ENCODE results near the gene PLB1. TPM values are rescaled to one million over a fixed set of nuclear protein-coding genes. Genes with fewer than 3 reads are reported as not detected.

PLB1 gene
- total RNA-seq, 1 experiment from 2014 or later = 0.91 TPM

GRCh38 chr2:28668106-28668814 is 172.4 kb downstream of the PLB1 start:
- peaks cover 10% of the 10 kb centered on the region for H3K9me3 Mint-ChIP-seq (ENCODE audit: unreplicated experiment)
- H3K36me3 Mint-ChIP-seq (ENCODE audit: insufficient read depth, unreplicated experiment) = no peaks in the 10 kb centered on the region
- TF ChIP-seq CTCF (IDR thresholded peaks at IDR 0.05; ENCODE audit: unreplicated experiment) = no peak
- DNase-seq (ENCODE audit: unreplicated experiment) = no peak
- H3K27me3 Mint-ChIP-seq (ENCODE audit: insufficient read depth, unreplicated experiment) = no peaks in the 10 kb centered on the region
- H3K4me3 Mint-ChIP-seq (ENCODE audit: unreplicated experiment) = no peak overlapping the region
- H3K27ac Mint-ChIP-seq (ENCODE audit: low read depth, unreplicated experiment) = no peak overlapping the region
- intact Hi-C loops (cut with micrococcal nuclease) = no loop called here
- BruUV-seq (replicated peaks) = no TSS peak
- POLR2A ChIA-PET = interaction anchor here (0.6 to 1.7 kb wide), 7 partner anchors 8 to 86 kb away, joined by 3 to 7 read pairs (median 4); no protein-coding TSS in a partner anchor
- peaks cover 25% of the 10 kb centered on the region for H3K4me1 Mint-ChIP-seq (ENCODE audit: insufficient read depth, unreplicated experiment)
- CTCF ChIA-PET = no interaction called here

- ChIA-PET POLR2A (interaction anchor here (0.8 to 1.7 kb wide), 6 partner anchors 7 to 86 kb away, joined by 3 to 7 read pairs (median 4); no protein-coding TSS in a partner anchor), CTCF (no interaction called here)
- peaks cover 10% of the 10 kb centered on the region for H3K9me3 Mint-ChIP-seq (ENCODE audit: unreplicated experiment)
- intact Hi-C loops (cut with micrococcal nuclease) = no loop called here
- BruUV-seq (replicated peaks) = no TSS peak
- DNase-seq (ENCODE audit: unreplicated experiment) = no peak
- H3K27ac Mint-ChIP-seq (ENCODE audit: low read depth, unreplicated experiment) = no peak overlapping the region
- TF ChIP-seq CTCF (IDR thresholded peaks at IDR 0.05; ENCODE audit: unreplicated experiment) = no peak
- H3K4me1 Mint-ChIP-seq (ENCODE audit: insufficient read depth, unreplicated experiment) = peaks cover 23% of the 10 kb centered on the region
- H3K4me3 Mint-ChIP-seq (ENCODE audit: unreplicated experiment) = no peak overlapping the region
- no peaks in the 10 kb centered on the region for H3K27me3 Mint-ChIP-seq (ENCODE audit: insufficient read depth, unreplicated experiment)
- no peaks in the 10 kb centered on the region for H3K36me3 Mint-ChIP-seq (ENCODE audit: insufficient read depth, unreplicated experiment)
Observed at GRCh38 chr2:28668880-28669279, 173.0 kb downstream of the PLB1 start.

GRCh38 chr2:28670856-28671255 is 175.0 kb downstream of the PLB1 start:
- Mint-ChIP-seq H3K9me3 (ENCODE audit: unreplicated experiment) (peaks cover 10% of the 10 kb centered on the region), H3K27ac (ENCODE audit: low read depth, unreplicated experiment) (no peak overlapping the region), H3K36me3 (ENCODE audit: insufficient read depth, unreplicated experiment) (no peaks in the 10 kb centered on the region), H3K27me3 (ENCODE audit: insufficient read depth, unreplicated experiment) (no peaks in the 10 kb centered on the region), H3K4me1 (ENCODE audit: insufficient read depth, unreplicated experiment) (peaks cover 11% of the 10 kb centered on the region), H3K4me3 (ENCODE audit: unreplicated experiment) (no peak overlapping the region)
- ChIA-PET CTCF (no interaction called here), POLR2A (interaction anchor here (0.7 to 1.0 kb wide), 2 partner anchors 14 to 20 kb away, joined by 3 to 5 read pairs; no protein-coding TSS in a partner anchor)
- BruUV-seq (replicated peaks) = no TSS peak
- intact Hi-C loops (cut with micrococcal nuclease) = no loop called here
- TF ChIP-seq CTCF (IDR thresholded peaks at IDR 0.05; ENCODE audit: unreplicated experiment) = no peak
- DNase-seq (ENCODE audit: unreplicated experiment) = no peak

- H3K9me3 Mint-ChIP-seq (ENCODE audit: unreplicated experiment) = peaks cover 10% of the 10 kb centered on the region
- no peak overlapping the region for H3K4me3 Mint-ChIP-seq (ENCODE audit: unreplicated experiment)
- BruUV-seq (replicated peaks) = no TSS peak
- DNase-seq (ENCODE audit: unreplicated experiment) = no peak
- no peak for TF ChIP-seq CTCF (IDR thresholded peaks at IDR 0.05; ENCODE audit: unreplicated experiment)
- ChIA-PET POLR2A (interaction anchor here (0.5 kb wide), 1 partner anchor 222 kb away, joined by 4 read pairs; no protein-coding TSS in a partner anchor), CTCF (interaction anchor here (0.7 to 1.3 kb wide), 2 partner anchors 9 to 86 kb away, joined by 3 to 5 read pairs; no protein-coding TSS in a partner anchor)
- no peak overlapping the region for H3K27ac Mint-ChIP-seq (ENCODE audit: low read depth, unreplicated experiment)
- intact Hi-C loops (cut with micrococcal nuclease) = no loop called here
- peaks cover 2% of the 10 kb centered on the region for H3K4me1 Mint-ChIP-seq (ENCODE audit: insufficient read depth, unreplicated experiment)
- H3K27me3 Mint-ChIP-seq (ENCODE audit: insufficient read depth, unreplicated experiment) = no peaks in the 10 kb centered on the region
- no peaks in the 10 kb centered on the region for H3K36me3 Mint-ChIP-seq (ENCODE audit: insufficient read depth, unreplicated experiment)
Observed at GRCh38 chr2:28673338-28673737, 177.5 kb downstream of the PLB1 start.
